Measurements from ENCODE around the gene MRPL17. TPM values are rescaled to one million over a fixed set of nuclear protein-coding genes. Genes with fewer than 3 reads are reported as not detected.
"Not testable (repeated sequence)": the region's sequence is repeated elsewhere in the genome, so short reads cannot be mapped to it uniquely, and the experiment has no call there.

The MRPL17 gene
- total RNA-seq, 1 donor from 2014 or later = 89.9 TPM

GRCh38 chr11:6703247-6704063, 20.3 kb upstream of the MRPL17 start:
- Histone ChIP-seq H3K4me1 (ENCODE audit: insufficient read depth, low read length) (no peaks in the 10 kb centered on the region), H3K27ac (ENCODE audit: low read depth, low read length) (no peak overlapping the region), H2AFZ (ENCODE audit: low read depth, low read length) (peak overlapping the region; percentile 36), H3K4me2 (ENCODE audit: low read length) (no peak overlapping the region), H4K20me1 (ENCODE audit: insufficient read depth, low read length) (no peaks in the 10 kb centered on the region), H3K79me2 (ENCODE audit: insufficient read depth, low read length) (no peaks in the 10 kb centered on the region), H3K36me3 (ENCODE audit: insufficient read depth, low read length) (no peaks in the 10 kb centered on the region), H3K9ac (ENCODE audit: low read length) (no peak overlapping the region), H3K9me3 (ENCODE audit: insufficient read depth, low read depth, low read length) (no peaks in the 10 kb centered on the region), H3K4me3 (ENCODE audit: insufficient read depth, low read depth, low read length) (no peak overlapping the region), H3K27me3 (ENCODE audit: insufficient read depth, low read length) (no peaks in the 10 kb centered on the region)
- Mint-ChIP-seq H3K36me3 (ENCODE audit: low read depth, unreplicated experiment) (no peaks in the 10 kb centered on the region), H3K9me3 (ENCODE audit: unreplicated experiment) (no peaks in the 10 kb centered on the region), H3K27me3 (ENCODE audit: low read depth, unreplicated experiment) (no peaks in the 10 kb centered on the region), H3K27ac (ENCODE audit: unreplicated experiment) (no peak overlapping the region), H3K4me3 (ENCODE audit: unreplicated experiment) (no peak overlapping the region), H3K4me1 (ENCODE audit: low read depth, unreplicated experiment) (no peaks in the 10 kb centered on the region)
- DNase-seq (ENCODE audit: low read depth) (peak; percentile 43), FAIRE-seq (peak; percentile 74)
- no peak for TF ChIP-seq EZH2 (IDR thresholded peaks at IDR 0.05; ENCODE audit: insufficient read depth, low read length)
- TF ChIP-seq, protein P1, sequence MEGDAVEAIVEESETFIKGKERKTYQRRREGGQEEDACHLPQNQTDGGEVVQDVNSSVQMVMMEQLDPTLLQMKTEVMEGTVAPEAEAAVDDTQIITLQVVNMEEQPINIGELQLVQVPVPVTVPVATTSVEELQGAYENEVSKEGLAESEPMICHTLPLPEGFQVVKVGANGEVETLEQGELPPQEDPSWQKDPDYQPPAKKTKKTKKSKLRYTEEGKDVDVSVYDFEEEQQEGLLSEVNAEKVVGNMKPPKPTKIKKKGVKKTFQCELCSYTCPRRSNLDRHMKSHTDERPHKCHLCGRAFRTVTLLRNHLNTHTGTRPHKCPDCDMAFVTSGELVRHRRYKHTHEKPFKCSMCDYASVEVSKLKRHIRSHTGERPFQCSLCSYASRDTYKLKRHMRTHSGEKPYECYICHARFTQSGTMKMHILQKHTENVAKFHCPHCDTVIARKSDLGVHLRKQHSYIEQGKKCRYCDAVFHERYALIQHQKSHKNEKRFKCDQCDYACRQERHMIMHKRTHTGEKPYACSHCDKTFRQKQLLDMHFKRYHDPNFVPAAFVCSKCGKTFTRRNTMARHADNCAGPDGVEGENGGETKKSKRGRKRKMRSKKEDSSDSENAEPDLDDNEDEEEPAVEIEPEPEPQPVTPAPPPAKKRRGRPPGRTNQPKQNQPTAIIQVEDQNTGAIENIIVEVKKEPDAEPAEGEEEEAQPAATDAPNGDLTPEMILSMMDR (IDR thresholded peaks at IDR 0.05; ENCODE audit: insufficient read depth, low read depth, low read length) = peak; percentile 57

DNA sequence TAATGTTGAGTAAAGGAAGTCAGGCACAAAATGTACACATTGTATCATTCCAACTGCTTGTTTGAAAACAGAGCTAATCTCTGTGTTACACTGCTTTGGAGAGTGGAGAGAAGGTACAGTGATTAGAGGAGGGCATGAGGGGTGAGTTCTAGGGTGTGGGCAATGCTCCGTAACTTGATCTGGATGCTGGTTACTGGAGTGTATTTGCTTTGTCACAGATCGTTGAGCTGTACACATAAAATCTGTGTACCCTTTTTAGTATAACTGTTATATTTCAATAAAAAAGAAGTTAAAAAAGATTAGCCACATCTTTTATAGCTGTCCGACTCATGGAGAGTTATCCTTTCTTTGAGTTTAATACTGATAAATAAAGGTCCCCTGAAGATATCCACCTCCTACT, 18.8 kb upstream of the MRPL17 start:
- H3K4me2 ChIP-seq (ENCODE audit: low read length); H3K27me3 ChIP-seq (ENCODE audit: insufficient read depth, low read length); H3K4me3 ChIP-seq (ENCODE audit: insufficient read depth, low read depth, low read length); H3K4me1 ChIP-seq (ENCODE audit: insufficient read depth, low read length); H3K27ac Mint-ChIP-seq (ENCODE audit: unreplicated experiment); H3K4me3 Mint-ChIP-seq (ENCODE audit: unreplicated experiment); H3K27me3 Mint-ChIP-seq (ENCODE audit: low read depth, unreplicated experiment); H2AFZ ChIP-seq (ENCODE audit: low read depth, low read length); H4K20me1 ChIP-seq (ENCODE audit: insufficient read depth, low read length); DNase-seq (ENCODE audit: low read depth); H3K9me3 Mint-ChIP-seq (ENCODE audit: unreplicated experiment); H3K36me3 ChIP-seq (ENCODE audit: insufficient read depth, low read length); H3K9ac ChIP-seq (ENCODE audit: low read length); H3K9me3 ChIP-seq (ENCODE audit: insufficient read depth, low read depth, low read length); H3K27ac ChIP-seq (ENCODE audit: low read depth, low read length); H3K4me1 Mint-ChIP-seq (ENCODE audit: low read depth, unreplicated experiment); H3K79me2 ChIP-seq (ENCODE audit: insufficient read depth, low read length); H3K36me3 Mint-ChIP-seq (ENCODE audit: low read depth, unreplicated experiment): not testable (repeated sequence)
- FAIRE-seq = peak; percentile 78

- no peak overlapping the region for H3K27ac ChIP-seq (ENCODE audit: low read depth, low read length)
- no peak overlapping the region for H3K4me3 ChIP-seq (ENCODE audit: insufficient read depth, low read depth, low read length)
- no peak overlapping the region for H3K9ac ChIP-seq (ENCODE audit: low read length)
- Mint-ChIP-seq H3K36me3 (ENCODE audit: low read depth, unreplicated experiment) (no peaks in the 10 kb centered on the region), H3K27me3 (ENCODE audit: low read depth, unreplicated experiment) (no peaks in the 10 kb centered on the region), H3K27ac (ENCODE audit: unreplicated experiment) (no peak overlapping the region), H3K4me1 (ENCODE audit: low read depth, unreplicated experiment) (peaks cover 8% of the 10 kb centered on the region), H3K9me3 (ENCODE audit: unreplicated experiment) (no peaks in the 10 kb centered on the region), H3K4me3 (ENCODE audit: unreplicated experiment) (no peak overlapping the region)
- TF ChIP-seq, protein P1 (IDR thresholded peaks at IDR 0.05; ENCODE audit: insufficient read depth, low read depth, low read length) = no peak
- FAIRE-seq (no peak), DNase-seq (ENCODE audit: low read depth) (peak; percentile 63)
- H3K27me3 ChIP-seq (ENCODE audit: insufficient read depth, low read length) = no peaks in the 10 kb centered on the region
- no peaks in the 10 kb centered on the region for H3K36me3 ChIP-seq (ENCODE audit: insufficient read depth, low read length)
- peak overlapping the region; percentile 27 for H3K4me2 ChIP-seq (ENCODE audit: low read length)
- no peaks in the 10 kb centered on the region for H3K9me3 ChIP-seq (ENCODE audit: insufficient read depth, low read depth, low read length)
- H4K20me1 ChIP-seq (ENCODE audit: insufficient read depth, low read length) = no peaks in the 10 kb centered on the region
- H3K4me1 ChIP-seq (ENCODE audit: insufficient read depth, low read length) = peaks cover 23% of the 10 kb centered on the region
- H3K79me2 ChIP-seq (ENCODE audit: insufficient read depth, low read length) = no peaks in the 10 kb centered on the region
- H2AFZ ChIP-seq (ENCODE audit: low read depth, low read length) = no peak overlapping the region
Observed at GRCh38 chr11:6695377-6695776, 12.2 kb upstream of the MRPL17 start.

Data from astrocyte (in vitro differentiated cells and primary cell).